HG03139 (cell line): Measurements from ENCODE around the gene SETD1A.
"Not testable (repeated sequence)": the region's sequence is repeated elsewhere in the genome, so short reads cannot be mapped to it uniquely, and the experiment has no call there.

Experiments
- ATAC-seq: cut with Tn5 transposase; IDR thresholded peaks from one replicate; pipeline ENCODE4 v1.9.1; 2021; ENCODE audit not compliant: unreplicated experiment

SETD1A gene

DNA sequence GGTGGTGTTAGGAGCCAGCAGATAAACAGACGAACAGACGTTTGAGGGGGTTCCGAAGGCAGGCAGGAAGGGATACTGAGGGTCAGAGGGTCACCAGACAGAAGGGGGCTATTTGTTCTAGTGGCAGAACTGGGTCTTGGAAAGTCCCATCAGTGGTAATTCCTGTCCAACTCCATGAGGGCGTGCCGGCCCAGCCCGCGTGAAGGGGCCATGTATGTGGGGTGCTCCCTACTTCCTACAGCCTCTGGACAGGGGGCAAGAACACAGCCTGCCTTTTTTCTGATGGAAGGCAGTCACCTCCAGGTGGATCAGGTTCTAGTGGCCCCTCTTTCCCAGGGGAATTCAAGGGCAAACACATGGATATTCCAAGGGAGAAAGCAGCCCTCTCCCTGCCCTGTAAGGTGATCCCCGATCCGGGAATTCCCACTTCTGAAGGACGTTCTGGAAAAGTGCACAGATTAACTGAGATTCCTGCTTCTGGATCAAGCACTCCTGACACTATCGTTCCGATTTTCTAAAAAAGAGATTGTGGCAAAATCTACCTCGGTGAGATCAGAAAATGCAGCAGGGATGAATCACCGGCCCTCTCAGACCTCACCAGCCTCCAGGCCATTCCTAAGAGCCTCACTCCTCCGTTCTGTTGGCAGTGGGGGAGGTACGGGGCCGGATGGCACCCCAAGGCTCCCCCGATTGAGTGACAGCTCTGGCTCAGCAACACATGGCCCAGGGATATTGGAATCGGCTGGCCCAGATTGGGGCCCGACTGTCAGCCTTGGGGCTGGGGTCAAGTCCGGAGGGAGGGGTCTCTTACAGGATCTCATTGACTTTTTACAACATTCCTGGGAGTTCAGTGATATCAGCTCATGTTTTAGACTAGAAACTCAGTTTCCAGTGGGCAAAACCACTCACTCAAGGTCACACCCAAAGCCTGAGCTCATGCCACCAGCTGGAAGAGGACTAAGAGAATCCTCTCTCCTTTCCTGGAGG is 40.5 kb downstream of the SETD1A start:
- ATAC-seq = no peak

DNA sequence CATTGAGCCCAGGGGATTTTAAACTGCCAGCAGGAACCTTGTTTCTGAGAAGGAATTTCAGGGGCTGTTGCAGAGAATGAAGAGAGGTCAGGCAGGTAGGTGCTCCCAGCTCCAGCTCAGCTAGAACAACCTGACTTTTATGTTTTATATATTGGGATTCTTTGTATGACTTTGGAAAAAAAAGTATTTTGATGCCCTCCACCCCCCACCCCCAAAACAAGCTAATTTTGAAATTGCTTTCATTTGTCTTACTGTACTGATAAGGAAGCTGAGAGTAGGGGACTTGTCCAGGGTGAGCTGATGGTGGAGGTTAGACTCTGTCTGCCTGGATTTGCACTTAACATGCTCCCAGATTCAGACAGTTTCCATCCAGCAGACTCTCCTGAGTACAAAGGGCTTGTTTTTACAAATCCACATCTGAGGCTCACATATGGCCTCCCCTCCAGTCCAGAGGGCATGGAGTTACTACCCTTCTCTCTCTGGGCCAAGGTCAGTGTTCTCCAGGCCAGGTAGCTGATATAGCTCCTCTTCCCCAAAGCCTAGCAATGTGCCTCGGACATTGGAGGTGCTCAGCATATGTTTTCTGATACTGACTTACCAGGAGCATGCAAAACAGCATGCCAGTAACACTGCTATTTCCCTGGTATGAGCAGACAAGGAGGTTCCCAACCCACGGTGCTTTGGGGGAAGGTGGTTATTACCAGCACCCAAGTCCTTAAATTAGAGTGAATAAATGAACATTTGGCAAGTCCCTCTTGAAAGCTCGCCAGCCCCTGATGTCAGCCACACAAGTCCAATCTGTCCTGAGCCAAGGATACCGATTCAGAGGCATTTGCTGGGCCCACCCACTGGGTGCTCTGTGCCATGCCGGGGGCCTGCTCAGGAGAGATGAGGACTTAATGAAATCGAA is 41.6 kb downstream of the SETD1A start:
- no peak for ATAC-seq

DNA sequence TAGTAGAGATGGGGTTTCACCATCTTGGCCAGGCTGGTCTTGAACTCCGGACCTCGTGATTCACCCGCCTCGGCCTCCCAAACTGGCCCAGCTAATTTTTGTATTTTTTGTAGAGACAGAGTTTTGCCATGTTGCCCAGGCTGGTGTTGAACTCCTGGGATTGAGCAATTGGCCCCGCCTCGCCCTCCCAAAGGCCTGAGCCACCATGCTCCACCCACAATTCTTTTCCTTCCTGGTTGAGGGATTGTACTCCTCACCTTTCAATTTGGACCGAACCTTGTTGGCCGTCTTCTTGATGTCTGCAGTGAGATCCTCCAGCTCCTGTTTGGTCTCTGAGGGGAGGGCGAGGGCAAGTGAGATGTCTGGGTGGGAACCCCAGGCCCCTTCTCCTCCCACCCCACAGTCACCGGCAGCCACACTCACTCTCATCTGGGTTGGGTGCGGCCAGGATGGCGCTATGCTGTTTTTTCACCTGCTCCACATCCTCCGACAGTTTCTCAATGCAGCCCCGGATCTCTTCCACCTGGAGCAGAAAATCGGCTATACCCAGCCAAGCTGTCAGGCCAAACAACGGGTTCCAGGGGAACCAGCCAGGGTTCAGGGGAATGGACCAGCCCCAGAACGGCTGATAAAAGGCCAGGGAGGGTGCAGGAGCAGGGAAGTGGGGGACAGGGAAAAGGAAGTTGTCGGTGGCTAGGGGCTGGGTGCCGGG is 43.3 kb downstream of the SETD1A start:
- no peak for ATAC-seq

DNA sequence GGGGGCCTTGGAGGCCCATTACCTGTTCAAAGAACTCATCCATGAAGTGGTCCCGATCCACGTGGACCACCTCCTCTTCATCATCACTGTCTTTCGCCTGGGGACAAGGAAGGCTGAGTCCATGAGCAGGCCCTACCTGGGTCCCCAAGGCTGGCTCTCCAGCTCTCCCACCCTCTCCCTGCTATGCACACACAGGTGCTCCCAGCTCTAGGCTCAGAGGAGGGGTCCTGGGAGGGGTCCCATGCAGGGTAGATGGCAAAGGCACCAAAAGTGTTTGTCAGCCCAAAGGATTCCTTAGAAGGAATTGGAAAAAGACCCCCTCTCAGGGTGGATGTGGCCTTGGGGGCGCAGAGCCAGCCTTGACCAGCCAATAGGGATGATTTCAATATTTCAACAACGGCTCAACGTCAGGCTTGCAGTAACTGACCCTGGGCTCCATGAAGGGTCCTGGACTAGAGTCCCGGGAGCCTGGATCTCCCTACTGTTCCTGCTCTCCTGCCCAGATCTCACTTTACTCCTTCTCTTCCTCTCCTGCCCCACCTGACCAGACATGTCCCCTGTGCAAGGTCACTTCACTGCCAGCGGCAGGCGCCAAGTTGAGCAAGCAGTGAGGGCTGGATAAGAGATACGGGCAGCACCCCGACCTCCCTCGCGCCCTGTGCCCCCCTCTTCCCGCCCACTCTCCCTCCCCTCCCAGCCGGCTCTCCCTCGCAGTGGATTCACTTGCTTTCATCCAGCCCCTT is 44.1 kb downstream of the SETD1A start:
- no peak for ATAC-seq

DNA sequence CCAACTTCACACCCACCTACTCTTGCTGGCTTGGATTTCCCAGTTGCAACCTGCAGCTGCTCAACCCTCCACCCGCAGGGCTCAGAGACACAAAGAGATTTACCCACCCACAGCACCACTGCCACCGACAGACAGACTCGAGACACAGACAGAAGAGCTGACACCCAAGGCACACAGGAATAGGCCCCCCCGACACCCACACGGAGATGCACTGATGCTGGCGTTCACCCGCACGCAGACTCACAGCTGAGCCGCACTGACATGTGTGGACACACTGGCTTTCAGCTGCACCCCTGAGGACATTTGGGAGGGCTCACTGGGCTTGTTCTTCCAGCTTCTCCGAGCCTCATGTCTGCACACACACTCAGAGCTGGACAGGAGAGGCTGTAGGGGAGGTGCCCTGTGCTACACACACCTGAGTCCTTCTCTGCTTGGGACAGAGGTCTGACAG is 44.7 kb downstream of the SETD1A start:
- no peak for ATAC-seq

DNA sequence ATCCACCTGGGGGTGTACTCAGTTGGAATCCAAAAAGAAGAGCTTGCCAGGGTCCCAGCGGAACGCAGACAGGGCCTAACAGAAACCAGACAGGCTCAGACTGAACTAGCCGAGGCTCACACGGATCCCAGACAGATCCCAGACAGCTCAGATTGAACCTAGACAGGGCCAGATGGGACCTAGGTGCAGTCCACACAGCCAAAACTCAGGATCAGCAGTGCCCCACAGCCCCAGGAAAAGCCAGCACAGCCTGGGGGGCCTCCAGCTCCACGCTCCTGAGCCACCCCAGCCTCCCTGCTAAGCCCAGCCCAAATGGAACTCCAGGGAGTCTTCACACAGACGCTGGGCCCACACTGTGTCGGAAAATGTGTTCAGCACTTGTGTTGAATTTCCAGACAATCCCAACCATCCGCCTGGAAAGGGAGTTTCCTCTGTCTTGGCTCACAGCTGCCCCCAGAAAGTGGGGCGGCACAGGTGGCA is 45.3 kb downstream of the SETD1A start:
- ATAC-seq = no peak

DNA sequence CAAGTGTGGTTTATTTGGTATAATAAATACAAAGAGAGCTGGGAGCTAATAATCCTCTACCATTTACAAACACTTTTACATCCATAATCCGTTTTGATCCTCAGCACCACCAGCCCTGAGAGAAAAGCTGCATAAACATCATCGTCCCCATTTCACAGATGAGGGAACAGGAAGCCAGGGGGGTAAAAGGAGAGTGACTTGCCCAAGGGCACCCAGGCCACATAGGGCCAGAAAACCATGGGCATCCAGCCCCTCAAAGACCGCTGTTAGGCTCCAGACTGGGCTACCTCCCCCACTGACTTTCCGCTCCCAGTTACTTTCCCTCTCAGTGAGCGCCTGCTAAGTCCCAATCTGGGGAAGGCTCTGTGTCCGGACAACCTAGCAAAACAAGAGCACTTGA is 46.2 kb downstream of the SETD1A start:
- ATAC-seq = no peak

DNA sequence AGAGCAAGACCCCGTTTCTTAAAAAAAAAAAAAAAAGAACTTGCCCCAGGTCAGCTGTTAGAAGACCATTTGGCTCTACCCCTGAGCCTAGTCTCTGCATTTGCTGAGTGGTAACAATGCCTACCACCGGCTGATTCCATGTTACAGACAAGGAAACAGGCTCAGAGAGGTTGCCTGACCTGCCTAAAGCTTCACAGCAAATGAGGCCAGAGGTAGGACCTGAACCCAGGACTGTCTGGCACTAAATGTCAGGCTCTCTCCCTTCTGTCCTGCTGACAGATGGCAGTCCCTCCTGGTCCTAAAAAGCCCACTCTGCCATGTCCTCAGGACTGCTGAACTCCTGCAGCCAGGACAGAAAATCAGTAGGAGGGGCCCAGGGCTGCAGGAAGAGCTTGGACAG is 47.1 kb downstream of the SETD1A start:
- ATAC-seq = no peak

DNA sequence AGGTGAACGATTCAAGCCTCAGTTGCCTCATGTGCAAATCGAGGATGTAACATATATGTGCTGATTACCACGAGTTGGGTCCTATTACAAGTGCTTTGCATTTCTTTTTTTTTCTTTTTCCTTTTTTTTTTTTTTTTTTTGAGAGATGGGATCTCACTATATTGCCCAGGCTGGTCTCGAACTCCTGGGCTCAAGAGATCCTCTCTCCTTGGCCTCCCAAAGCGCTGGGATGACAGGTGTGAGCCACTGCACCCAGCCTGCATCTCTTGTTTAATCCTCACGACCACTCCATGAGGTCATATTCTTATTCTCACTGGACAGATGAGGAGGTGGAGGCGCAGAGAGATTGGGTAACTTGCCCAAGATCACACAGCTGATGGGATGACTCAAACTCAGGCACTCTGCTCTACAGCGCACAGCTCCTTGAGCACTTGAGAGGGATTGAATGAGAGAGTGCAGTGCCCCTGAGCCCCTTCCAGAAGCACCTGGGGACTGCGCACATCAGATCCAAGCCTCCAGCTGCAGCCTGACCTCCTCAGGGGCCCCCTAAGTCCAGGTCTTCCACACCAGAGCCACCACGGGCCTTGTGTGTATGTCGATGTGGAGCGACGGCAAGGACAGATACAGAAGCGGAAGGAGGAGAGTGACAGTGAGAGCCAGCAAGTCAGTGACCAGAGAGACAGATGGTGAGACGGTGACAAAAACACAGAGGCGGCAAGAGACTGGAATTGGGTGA is 48.0 kb downstream of the SETD1A start:
- ATAC-seq = no peak

DNA sequence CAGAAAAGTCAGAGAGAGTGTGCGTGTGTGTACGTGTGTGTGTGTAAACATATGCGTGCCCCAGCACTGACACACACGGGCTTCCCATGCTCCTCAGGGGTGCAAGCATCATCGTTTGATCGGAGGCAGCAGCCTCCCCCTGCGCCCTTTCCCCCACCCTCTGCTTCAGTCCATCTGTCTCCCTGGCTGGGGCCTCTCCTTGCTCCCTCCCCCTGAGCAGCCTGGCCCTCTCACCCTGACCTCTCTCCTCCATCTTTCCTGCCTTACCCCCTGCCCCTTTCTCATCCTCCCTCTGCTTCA is 48.5 kb downstream of the SETD1A start:
- ATAC-seq = no peak

DNA sequence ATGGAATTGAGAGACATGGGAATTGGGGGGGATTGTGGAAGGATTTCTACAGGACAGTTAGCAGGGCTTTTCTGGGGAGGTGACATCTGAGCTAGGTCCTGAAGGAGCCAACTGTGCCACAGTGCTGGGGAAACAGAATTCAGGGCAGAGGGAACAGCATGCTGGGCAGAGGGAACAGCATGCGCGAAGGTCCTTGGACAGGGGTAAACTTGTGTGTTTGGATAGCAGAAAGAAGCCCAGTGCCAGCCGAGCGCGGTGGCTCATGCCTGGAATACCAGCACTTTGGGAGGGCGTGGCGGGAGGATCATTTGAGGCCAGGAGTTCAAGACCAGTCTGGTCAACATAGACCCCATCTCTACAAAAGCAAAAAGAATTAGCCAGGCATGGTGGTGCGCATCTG is 49.0 kb downstream of the SETD1A start:
- ATAC-seq = no peak

DNA sequence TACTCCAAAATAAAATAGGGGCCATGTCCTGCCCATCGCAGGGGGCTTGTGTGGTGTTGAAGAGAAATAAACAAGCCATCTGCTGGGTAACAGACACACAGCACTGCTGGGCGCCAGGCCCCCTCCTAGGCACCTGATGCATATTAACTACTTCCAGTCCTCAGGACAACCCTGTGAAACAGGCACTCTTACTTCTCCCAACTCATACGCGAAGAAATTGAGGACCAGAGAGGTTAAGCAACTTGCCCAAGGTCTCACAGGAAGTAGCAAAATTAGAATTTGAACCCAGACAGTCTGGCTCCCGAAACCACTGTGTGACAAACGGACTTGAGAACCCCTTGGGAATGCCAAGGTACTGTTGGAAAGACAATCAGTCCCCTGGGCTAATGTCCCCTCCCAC is 50.1 kb downstream of the SETD1A start:
- ATAC-seq = no peak

DNA sequence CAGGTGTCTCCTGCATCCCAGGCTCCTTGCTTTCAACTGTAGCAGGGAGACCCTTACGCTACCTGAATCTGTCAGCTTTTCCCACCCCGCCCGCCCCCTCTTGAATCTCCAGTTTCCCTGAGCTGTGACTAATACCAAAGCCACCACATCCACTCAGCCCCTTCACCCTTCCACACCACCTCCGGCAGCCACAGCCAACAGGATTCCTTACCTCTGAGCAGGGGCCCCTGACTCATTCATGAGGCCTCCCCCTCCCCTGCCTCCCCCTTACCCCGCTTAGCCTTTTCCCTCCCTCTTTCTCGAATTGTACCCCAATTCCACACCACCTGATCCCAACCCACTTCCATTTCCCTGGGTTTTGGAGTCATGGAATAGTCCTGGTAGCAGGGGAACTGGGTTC is 50.6 kb downstream of the SETD1A start:
- ATAC-seq = no peak

DNA sequence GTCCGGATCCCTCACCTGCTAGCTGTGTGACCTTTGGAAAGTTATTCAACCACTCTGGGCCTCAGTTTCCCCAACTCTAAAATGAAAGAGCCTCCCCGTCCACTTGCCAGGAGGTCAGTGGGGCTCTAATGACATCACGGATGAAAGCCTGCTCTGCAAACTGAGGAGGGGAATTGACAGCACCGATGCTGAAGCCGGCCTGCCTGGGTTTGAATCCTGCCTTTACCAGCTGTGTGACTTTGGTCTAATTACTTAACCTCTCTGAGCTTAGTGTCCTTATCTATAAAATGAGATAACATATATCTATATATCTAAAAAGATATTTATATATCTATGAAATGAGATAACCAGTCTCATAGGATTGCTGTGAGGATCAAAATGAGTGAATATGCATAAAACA is 51.0 kb downstream of the SETD1A start:
- no peak for ATAC-seq

DNA sequence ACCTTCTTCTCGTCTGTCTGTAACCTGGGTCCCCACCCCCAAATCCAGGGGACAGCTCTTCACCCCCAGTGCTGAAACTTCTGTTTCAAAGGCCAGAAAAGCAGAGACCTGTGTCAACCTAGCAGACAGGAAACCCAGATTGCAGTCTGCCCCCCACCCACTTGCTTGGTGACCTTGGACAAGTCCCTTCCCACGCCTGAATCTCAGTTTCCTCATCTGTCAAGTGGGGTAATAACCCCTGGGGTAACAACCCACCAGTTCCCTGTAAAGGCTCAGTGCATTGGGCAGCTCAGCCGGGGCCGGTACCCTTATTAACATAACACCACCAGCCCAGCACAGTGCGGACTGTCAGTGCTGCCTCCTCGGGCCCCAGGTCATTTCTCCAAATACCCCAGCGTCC is 51.6 kb downstream of the SETD1A start:
- ATAC-seq = no peak

DNA sequence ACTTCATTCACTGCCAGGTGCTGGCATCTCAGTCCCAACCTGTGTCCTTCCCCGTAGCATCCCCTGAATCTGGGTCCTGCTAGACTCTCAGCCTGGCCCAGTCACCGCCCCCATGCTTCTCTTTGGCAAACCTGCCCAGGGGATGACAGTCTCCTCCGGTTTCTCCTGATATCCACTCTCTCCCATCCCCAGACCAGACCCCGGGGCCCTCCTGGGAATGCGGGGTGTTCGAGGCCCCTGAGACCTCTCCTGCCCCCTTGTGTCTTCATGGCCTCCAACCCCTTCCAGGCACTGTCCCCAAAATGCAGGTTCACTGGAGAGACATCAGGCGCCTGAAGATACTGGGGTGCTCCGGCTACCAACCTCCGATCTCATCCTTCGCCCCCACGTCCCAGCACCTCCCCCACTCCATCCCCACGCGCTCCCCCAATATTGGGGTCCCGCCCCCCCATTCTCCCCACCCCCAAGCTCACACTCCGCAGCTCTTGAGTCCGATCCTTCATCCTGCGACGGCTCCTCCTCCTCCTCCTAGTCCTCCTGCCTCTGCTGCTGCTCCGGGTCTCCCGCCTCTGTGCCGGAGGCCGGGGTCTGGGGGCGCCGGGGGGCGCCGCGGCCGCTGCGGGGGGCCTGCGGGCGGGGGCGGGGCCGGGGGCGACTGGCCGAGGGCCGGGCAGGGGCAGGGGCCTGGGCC is 52.5 kb downstream of the SETD1A start:
- no peak for ATAC-seq

DNA sequence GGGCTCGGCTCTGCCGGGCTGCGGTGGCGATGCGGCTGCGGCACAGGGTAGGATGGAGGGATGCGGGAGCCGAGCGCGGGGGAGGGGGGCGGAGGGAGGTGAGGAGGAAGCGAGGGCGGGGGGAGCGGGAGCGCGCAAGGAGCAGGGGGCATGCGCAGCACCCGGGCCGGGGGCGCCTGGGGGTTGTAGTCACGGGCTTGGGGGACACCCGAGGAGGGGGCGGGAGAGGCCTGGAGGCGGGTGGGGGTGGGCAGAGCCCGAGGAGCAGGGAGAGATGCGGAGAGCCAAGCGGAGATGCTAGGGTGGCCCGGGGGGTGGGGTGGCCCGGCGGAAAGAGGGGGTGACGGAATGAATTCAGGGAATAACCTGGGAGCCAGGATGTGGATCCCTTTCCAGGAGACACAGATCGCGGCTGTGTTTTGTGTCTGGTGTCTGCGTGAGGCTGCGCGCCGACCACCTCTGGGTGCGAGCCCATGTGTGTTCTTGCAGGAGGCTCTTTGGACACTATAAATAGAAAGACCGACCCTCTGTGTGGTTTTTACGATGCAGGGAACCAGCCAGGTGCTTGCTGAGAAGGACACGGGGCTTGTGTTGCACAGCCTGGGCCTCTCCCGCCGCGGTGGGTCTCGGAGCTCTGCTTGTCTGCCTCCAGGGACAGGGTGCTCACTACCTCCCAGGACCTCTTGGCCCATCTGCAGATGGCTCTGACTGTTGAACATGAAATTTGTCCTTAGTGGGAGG is 53.2 kb downstream of the SETD1A start, which contains the start of gene STX1B:
Gene STX1B, minus strand, starts transcription at position 54 of the 741 bp plus-strand sequence. CDS start 242 bp downstream, outside the sequence.
- no peak for ATAC-seq

DNA sequence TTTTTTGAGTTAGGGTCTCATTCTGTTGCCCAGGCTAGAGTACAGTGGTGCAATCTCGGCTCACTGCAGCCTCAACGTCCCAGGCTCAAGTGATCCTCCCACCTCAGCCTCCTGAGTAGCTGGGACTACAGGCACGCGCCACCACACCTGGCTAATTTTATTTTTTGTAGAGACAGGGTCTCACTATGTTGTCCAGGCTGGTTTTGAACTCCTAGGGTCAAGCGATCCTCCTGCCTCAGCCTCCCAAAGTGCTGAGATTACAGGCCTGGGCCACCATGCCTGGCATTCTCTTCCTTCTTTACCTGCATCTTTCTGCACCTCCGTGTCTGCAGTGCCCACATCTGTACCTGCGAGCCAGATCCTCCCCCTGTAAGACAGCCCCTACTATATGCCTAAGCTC is 54.3 kb downstream of the SETD1A start:
- not testable (repeated sequence) for ATAC-seq
